Activated T-cell treated with anti-CD3 and anti-CD28 coated beads, Interleukin-2, amount 50 U/mL, for 1 hour (primary cell): ENCODE results near the gene CCDC97.

ENCODE experiments used
- DNase-seq: peaks from one replicate; pipeline ENCODE4 v3.0.0-alpha.2; 2020

Gene CCDC97

DNA sequence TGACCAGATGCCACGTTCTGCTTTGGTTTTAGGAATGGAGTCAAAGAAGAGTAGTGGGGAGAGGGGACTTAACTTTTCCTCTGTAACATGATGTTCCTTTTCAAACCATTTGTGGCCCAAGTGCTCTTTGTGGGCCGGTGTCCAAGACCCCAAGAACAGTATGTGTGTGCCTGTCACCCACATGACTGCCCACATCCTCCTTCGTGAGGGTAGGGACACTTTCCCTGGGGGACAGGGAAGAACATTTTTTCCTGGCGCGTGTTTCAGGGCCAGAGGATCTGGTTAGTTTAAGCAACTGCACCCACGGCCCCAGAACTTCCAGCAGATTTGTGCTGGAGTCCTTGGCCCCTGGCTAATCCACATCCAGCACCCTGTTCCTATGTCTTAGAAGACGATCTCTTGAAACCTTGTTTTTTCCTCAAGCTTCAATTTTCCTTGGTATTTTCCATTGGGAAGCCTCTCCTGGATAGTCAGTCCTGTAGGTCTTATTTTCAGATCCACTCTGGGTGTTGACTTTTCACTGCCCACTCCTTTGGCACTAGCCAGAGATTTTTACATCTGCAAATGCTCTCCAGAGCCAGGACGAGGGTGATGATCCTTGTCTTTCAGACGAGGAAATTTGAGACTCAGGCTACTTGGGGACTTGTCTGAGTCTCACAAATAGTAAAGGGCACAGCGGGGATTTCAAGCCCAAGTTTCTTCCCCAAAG is 10.8 kb upstream of the CCDC97 start:
- no peak for DNase-seq

DNA sequence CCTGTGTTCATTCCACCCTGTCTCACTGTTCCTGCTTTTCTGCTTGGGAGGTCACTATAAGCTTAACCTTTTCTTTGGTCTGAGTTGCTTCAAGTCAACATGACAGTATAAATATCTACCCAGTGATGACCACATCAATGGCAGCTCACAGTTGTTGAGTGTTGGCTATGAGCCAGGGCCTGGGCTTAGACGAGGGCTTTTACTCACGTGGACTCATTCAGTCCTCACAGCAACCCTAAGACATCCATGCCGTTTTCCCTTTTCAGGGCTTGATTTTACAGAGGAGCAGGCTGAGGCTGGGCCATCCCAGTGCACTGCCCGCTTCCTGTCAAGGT is 10.2 kb upstream of the CCDC97 start:
- peak; percentile 54 for DNase-seq

DNA sequence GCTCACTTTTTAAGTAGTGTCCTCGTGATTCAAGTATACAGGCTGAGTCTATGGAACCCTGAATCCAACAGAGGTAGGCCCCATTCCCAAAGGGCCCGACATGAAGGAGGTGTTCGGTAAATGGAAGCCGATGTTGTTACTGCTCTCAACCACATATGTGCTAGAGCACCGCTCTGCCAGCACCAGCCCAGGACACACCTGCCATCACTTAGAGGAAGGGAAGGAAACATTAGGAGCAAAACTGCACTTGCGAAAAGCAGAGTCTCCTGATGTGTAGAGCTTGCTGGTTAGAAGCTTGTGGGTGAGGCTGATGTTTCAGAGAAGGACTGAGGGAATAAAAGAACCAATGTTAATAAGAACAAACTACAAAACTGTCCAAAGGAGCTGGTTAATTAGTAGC is 9.4 kb upstream of the CCDC97 start:
- DNase-seq = no peak

DNA sequence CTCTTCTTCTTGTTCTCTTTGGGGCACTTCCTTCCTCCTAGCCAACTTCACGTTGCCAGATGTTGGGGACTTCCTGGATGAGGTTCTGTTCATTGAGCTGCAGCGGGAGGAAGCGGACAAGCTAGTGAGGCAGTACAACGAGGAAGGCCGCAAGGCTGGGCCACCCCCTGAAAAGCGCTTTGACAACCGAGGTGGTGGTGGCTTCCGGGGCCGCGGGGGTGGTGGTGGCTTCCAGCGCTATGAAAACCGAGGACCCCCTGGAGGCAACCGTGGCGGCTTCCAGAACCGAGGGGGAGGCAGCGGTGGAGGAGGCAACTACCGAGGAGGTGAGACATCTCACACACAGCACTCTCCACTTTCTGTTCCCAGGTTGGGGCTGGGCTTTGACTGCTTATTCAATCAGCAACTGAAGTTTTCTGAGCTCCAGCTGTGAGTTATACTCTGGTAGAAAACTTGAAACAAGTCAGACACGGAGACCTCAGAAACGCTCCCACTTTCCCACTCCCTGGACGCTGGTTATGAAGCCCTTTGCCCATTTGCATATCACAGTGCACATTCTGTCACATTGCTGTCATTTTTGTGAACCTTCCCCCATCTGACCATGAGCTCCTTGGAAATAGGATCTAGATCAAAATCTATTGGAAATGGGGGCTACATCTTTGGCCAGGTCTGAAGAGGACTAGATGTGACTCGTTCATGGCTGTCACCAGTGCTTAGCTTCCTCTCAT is 7.2 kb upstream of the CCDC97 start:
- DNase-seq = peak; percentile 68

DNA sequence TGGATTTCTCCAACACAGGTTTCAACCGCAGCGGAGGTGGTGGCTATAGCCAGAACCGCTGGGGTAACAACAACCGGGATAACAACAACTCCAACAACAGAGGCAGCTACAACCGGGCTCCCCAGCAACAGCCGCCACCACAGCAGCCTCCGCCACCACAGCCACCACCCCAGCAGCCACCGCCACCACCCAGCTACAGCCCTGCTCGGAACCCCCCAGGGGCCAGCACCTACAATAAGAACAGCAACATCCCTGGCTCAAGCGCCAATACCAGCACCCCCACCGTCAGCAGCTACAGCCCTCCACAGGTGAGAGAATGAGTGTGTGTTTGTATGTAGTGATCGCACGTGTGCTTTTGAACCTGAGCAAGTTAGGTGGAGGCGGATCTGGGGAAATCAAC is 6.0 kb upstream of the CCDC97 start:
- DNase-seq = peak; percentile 47

DNA sequence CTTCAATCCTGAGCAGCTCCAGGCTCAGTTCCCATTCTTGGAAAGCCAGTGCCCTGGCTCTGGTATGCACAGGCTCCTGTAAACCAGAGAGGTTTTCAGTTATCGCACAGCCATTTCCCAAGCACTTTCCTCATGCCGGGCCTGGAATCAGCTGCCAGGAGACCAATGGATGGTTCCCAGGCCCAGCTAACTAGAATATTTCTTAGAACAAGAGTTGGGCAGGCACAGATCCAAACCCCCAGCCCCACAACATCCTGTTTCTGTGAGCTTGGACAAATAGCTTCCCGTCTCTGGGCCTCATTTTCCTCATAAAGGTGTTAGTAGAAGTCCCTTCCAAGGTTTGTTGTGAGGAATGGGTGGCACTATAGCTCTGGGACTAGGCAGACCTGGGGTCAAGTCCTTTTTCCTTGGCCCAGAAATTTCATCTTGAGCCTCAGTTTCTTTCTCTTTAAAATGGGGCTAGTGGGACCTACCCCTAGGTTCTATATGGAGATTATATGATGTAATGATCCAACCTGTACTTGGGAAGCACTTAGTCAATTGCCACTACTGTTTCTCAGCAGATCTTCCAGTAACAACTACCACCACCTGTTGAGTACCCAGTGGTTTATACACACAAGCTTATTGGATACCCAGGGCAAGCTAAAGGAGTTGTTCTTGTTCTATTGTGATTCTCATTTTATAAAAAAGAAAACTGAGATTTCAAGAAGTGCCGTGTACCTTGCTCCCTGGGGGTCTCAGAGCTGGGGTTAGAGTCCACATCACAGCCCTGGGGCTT is 5.1 kb upstream of the CCDC97 start:
- no peak for DNase-seq

DNA sequence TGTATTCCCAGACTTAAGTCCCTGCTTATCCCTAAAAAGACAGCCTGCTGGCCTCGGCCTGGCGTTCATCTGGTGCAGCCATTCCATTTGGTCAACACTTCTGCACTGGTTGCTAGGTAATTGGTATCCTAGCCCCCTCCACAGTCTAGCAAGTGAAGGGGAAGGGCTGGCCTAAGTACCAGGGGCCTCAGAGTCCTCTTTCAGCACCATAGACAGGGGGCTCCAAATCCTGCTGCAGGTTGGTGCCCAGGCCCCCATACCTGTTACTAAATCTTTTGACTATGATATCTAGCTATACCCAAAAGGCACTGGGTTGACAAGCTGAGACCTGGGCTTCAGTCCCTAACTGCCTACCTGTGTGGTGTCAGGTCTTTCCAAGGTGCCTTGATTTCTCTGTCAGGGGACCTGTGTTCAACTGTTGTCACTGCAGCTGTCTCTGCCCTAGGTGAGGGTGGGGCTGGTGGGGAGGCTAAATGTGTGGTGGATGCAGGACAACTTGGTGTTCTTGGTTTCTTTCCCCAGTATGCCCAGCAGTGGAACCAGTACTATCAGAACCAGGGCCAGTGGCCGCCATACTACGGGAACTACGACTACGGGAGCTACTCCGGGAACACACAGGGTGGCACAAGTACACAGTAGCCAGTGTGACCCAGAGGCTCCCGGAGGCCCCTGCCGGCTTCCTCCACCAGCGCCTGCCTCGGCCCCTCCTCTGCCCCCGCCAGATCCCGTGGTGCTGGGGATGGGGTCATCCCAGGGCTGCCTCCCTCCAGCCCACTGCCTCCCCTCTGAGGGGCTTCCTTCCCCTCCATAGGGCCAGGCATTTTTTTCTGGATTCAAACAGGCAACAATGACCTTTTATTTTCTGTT is 3.8 kb upstream of the CCDC97 start:
- peak; percentile 34 for DNase-seq

DNA sequence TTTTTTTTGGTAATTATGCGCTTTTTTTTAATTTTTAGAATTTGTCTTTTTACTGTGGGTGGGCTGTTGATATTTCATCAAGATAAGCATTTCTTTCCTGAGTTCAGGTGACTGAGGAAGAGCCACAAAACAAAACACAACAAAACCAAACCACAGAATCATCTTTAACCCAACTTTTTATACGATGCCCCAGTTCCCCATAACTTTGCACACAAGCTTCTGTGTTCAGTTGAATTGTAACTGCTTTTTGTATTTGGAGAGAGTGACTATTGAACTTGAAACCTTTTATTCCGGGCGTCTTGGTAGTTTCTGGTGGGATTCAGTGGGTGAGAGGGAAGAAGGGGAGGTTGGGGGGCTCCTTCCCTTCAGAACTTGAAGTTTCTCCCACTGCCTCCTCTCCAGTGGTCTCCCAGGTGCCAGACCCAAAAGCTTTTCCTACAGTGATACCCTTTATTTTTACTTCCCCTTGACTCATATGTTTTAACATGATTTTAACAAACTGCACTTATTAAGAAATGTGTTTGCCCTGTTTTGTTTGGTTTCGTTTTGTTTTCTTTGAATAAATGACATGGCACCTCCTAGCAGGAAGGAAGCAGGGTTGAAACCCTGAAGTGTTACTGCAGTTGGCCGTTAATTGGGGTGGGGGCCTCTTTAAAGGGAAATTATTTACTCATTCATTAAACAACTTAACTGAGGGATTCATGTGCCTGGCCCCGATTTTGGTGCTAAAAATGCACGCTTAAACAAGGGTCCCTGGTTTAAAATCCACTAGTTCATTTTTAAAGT is 2.7 kb upstream of the CCDC97 start:
- DNase-seq = no peak

DNA sequence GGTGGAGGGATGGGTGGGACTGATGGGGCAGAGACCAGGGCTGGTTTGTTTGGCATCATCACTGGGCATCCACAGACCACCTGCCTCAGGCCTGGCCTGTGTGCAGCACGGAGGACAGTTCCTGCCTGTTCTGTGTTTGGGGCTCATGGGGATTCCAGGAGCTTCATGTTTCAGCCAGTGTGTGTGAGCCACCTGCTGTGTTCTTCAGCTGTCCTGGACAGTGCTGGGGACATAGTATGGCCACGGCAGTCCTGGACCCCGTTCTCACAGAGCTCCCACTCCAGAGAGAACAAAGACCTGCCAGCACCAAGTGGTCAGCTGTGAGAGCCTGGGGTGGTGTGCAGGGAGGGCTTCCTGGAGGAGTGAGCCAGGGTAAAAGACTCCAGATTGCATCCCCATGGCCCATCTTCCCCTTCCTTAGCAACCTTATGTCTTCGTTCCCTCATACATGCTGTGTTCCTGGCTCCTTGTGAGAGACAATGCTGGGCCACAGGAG is 2.0 kb upstream of the CCDC97 start:
- no peak for DNase-seq

DNA sequence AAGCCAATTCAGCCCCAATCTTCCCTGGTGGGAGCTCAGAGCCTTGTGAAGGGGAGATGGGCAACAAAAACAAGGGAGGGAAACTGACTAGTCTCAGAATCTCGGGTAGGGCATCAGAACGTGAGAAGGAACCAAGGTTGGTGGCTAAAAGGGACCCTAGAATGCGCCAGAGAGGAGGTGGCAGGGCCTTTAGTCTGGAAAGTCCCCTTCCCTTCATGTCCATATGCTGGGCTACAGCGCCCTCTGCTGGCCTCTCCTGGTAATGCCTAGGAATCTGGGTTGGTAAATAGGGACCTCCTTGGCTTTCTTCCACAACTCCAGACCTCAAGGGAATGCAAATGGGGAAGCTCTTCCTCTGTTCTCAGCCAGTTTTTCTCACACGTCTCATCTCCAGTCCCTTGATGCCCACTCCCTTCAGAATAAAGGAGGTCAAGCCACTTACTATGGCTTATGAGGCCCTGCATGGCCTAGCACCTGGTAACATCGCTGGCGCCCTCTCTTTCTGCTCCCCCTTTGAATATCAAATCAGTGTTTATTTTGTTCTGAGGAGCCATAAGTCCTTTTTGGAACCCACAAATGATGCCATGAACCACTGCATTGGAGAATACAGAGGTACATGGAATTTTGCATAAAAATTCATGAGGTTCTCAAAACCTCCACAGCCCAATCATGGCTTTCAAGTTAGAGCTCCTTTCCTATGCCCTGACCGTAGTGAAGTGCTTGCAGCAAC is 1.4 kb upstream of the CCDC97 start:
- peak; percentile 97 for DNase-seq

DNA sequence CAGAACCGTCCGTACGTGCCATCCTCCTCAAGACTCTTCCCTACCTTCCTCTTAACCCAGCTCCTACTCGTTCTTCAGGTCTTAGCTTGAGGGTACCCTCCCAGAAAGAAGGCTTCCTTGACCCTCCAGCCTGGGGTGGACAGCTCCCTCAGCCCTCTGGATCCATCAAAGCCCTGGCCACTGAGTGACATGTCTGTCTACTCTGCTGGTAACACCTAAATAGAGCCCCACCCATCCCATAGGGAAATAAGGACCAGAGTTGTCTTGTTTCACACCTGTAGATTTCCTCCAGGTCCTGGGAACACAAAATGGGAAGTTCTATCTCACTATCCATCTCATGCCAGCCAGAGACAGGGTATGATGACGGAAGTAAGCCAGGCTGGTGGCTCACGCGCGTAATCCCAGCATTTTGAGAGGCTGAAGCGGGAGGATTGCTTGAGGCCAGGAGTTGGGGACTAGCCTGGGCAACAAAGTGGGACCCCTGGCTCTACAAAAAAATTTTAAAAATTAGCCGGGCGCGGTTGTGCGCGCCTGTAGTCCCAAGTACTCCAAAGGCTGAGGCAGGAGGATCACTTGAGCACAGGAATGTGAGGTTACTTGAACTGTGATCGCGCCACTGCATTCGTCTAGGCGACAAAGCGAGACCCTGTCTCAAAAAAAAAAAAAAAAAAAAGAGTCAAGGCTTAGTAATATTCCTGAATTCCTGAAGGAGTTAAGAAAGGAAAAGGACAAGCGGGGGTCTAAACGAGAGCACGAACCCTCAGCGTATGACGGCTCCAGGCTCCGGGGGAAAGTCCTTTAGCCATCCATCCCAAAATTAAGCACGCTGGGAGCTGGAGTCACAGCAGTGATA is 566 bp upstream of the CCDC97 start:
- DNase-seq = peak; percentile 54

DNA sequence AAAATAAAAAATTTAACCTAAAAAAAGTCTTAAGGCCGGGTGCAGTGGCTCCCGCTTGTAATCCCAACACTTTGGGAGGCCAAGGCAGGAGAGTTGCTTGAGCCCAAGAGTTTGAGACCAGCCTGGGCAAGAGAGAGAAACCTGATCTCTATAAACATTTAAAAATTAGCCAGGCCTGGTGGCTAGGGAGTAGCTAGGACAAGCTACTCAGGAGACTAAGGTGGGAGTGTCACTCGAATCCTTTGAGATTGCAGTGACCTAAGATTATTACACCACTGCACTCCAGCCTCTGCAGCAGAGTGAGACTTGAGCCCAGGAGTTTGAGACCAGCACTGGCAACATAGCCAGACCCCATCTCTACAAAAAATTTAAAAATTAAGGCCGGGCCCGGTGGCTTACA is 1.1 kb downstream of the CCDC97 start:
- DNase-seq = no peak

DNA sequence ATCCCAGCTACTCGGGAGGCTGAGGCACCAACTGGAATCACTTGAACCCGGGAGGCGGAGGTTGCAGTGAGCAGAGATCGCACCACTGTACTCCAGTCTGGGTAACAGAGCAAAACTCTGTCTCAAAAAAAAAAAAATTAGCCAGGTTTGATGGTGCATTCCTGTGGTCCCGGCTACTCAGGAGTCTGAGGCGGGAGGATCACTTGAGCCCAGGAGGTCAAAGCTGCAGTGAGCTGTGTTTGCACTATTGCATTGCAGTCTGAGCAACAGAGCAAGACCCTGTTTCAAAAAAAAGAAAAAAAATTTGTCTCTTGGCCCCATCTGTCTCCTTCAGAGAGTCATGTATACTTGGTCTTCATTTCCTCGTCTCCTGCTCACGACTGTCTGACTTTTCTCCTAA is 1.6 kb downstream of the CCDC97 start:
- no peak for DNase-seq

DNA sequence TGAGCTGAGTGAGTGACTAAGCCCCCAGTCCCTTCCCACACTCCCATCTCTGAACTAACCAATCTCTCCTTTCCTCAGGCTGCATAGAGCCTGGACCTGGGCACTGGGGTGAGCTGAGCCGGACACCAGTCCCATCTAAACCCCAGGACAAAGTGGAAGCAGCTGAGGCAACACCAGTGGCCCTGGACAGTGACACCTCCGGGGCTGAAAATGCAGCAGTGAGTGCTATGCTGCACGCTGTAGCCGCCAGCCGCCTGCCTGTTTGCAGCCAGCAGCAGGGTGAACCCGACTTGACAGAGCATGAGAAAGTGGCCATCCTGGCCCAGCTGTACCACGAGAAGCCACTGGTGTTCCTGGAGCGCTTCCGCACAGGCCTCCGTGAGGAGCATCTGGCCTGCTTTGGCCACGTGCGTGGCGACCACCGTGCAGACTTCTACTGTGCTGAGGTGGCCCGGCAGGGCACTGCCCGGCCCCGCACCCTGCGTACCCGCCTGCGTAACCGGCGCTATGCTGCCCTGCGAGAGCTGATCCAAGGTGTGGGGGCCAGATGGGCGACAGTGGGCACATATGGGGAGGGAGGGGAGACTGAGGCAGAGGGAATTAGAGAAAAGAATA is 6.4 kb downstream of the CCDC97 start:
- no peak for DNase-seq

DNA sequence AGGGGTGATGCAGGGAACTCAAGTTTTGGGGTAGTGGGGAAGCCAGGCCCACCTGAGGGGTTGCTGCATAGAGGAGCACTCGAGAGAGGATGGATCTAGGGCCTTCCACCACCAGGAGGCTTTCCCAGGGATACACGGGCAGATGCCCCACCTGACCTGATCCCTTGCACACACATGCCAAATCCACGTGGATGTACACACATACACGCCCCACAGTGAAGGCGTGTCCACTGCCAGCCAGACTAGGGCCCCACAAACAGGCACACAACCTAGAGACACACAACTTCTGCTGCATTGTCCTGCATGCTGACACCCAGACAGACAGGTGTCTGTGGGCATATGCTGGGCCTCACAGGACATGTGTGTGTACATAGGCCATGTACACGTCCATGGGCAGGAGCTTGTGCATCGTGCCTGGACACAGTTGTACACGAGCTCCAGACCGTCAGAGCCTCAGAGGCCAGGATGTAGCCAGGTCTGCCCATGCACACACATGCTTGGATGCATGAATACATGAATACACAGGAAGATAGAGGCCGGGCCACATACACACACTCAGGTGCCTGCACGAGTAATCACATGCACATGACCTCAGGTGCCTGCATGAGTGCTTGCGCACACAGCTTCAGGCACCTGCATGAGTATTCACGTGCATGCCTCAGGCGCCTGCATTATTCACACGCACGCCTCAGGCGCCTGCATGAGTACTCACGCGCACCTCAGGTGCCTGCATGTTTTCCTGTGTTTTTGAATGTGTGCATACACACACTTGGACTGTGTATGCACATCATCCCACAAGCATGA is 8.9 kb downstream of the CCDC97 start:
- no peak for DNase-seq

DNA sequence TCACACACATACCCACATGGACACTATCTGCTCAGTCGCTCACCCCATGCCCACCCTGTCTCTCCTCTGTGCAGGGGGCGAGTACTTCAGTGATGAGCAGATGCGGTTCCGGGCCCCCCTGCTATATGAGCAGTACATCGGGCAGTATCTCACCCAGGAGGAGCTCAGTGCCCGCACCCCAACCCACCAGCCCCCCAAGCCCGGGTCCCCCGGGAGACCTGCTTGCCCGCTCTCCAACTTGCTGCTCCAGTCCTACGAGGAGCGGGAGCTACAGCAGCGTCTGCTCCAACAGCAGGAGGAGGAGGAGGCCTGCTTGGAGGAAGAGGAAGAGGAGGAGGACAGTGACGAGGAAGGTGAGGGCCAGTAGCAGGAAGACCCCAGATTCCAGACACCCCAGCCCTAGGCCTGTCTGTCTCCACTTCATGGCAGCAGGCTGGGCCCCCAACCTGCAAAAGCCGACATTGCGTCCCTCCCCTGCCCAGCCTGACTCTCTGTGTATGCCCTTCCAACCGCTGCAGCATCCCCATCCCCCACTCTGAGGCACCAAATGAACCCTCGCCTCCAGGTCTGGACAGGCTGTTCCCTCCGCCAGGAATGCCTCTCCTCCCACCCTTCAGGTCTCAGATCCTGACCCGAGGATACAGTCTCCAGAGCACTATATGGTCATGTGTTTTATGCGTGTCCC is 9.7 kb downstream of the CCDC97 start:
- DNase-seq = no peak

DNA sequence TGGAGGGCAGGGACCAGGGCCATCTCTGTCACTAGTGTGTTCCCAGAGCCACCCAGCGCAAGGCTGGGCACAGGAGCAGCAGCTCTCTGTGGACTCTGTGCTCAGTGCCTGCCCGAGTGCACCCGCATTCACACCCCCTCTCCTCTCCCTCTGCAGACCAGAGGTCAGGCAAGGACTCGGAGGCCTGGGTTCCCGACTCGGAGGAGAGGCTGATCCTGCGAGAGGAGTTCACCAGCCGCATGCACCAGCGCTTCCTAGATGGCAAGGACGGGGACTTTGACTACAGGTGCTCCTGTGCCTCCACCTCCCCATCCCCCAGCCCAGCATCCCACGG is 10.2 kb downstream of the CCDC97 start:
- DNase-seq = no peak

DNA sequence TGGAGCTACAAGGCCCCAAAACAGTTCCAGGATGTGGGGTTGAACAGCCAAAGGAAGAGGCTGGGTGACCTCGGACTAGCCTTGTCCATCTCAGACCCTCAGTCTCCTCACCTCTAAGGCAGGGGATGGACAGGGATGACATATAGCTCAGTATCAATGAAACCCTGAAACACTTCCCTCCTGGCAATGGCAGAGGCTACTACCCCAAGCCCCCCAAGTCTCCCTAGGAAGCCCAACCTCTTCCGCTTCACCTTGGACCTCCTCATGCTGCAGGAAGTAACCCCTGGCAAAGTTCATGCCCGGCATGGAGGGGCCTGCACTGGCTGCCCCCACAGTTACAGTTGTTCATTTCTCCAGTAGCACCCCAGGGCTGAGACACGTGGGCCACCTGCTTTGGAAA is 10.6 kb downstream of the CCDC97 start:
- DNase-seq = no peak

DNA sequence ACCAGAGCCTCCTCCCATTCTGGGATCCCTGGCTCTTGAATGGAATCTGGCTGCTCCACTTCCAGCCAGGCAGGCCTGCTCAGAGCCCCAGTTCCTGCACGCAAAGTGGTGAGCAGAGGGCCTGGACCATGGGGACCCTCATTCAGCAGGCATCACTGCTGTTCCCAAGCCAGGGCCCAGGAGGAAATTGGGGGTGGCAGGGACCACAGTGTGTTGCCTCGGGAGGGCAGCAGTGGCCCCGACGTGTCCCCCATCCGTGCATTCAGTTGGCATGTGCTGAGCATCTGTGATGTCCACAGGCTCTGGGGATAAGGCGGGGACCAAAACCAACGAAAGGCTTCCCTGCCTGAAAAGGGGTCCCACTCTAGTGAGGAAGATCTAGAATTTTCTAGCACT is 11.2 kb downstream of the CCDC97 start:
- no peak for DNase-seq
